ENCODE measurements around the gene CIAO3. TPM values are rescaled to one million over a fixed set of nuclear protein-coding genes. Genes with fewer than 3 reads are reported as not detected.
A peak's percentile ranks its signal among the peaks of the same experiment; 100 is the strongest.

CIAO3 gene
- polyA plus RNA-seq, 4 donors, result 15.8 to 31.2 (median 22.2) TPM

DNA sequence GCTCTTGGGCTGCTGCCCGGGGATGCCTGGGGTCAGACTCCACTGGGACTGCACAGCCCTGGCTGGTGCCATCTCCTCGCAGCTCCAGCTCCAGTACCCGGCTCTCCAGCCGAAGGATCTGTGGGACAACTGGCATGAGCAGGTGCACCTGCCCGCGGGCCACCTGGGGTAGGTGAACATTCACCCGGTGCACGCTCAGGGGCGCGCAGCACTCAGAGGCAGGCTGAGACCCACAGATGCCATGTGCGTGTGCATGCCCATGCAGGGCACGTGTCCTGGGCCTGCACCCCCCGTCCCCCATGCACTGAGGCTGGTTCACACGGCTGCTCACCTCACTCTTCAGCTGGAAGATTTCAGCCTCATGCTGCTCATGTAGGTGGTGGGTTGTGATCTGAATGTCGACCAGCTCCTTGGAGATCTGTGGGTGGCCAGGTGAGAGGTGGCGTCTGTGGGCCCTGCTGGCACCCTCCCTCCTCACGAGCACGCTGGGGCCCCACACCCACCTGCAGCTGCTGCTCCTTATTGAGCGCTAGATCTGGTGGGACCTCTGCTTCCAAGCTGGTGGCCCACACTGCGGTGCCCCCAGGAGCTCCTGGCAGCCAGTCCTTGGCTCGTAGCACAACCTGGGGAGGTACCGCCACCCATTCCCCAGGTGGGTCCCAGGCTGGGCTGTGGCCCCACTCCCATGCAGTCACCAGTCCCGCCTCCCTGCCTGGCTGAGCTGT is 15.2 kb downstream of the CIAO3 start:
- DNase-seq (ENCODE audit: low read depth in 4 of 4, low spot score in 3 of 4), result no peak

- no peak for DNase-seq (ENCODE audit: low read depth in 4 of 4, low spot score in 3 of 4)
These were observed 15.8 kb downstream of the CIAO3 start for GRCh38 chr16:725041-725376.

- DNase-seq (ENCODE audit: low read depth in 4 of 4, low spot score in 3 of 4), result no peak
These were observed 16.4 kb downstream of the CIAO3 start for GRCh38 chr16:724188-725040.

- DNase-seq (ENCODE audit: low read depth in 4 of 4, low spot score in 3 of 4), result no peak
These were observed 17.1 kb downstream of the CIAO3 start for GRCh38 chr16:723695-724094.

- no peak for DNase-seq (ENCODE audit: low read depth in 4 of 4, low spot score in 3 of 4)
These were observed 17.8 kb downstream of the CIAO3 start for GRCh38 chr16:722835-723633.

DNA sequence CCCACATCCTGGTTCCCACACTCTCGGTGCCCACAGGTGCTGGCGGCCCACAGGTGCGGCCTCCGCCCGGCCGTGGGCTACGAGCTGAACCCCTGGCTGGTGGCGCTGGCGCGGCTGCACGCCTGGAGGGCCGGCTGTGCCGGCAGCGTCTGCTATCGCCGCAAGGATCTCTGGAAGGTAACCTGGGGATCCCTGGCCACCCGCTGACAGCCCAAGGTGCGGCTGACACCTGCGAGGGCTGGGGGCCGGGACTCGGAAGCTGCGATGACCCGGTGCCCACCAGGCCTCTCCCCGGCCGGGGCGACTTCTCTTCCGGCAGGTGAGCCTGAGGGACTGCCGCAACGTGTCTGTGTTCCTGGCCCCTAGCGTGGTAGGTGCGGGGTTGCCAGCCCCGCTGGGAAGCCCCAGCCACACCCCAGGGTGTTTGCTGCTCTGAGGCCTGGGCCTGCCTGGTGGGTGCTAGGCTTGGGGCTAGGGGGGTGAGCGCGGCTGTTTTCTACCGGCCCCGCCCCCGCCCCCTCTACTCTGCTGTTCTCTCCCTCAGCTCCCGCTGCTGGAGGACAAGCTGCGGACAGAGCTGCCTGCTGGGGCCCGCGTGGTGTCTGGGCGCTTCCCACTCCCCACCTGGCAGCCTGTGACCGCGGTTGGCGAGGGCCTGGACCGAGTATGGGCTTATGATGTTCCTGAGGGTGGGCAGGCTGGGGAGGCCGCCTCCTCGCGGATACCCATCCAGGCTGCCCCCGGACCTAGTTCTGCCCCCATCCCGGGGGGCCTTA is 18.8 kb downstream of the CIAO3 start:
- no peak for DNase-seq (ENCODE audit: low read depth in 4 of 4, low spot score in 3 of 4)

DNA sequence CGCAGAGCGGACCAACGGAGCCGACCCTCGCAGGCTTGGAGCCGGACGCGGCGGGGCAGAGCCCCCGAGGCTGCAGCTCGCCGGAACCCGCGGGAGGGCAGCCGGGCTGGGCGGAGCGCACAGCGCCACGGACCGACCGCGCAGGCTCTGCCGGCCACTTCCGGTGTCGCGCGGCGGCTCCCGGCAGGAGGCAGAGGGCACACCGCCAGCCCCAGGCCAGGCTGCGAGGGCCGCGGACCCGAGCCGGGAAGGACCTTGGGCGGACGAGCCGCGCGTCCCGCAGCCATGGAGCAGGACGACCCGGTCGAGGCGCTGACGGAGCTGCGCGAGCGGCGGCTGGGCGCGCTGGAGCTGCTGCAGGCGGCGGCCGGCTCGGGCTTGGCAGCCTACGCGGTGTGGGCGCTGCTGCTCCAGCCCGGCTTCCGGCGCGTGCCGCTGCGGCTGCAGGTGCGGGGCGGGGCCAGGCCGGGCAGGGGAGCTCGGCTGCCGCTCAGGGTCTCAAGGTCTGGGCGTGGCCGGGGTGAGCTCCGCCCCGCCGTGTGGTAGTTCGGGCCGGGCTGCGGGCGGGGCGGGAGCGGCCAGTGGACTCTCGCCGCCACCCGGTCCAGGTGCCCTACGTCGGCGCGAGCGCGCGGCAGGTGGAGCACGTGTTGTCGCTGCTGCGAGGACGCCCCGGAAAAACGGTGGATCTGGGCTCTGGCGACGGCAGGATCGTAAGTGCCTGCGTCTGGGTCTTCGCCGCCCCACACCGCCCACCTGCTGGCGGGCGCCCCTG is 19.6 kb downstream of the CIAO3 start, which contains the start of gene ANTKMT:
Gene ANTKMT (plus strand): TSS at position 157 of the 775 bp plus-strand sequence. CDS start 129 bp downstream, at position 286.
- DNase-seq (ENCODE audit: low read depth in 4 of 4, low spot score in 3 of 4), result peak in 1 of 4 donors; percentile 59

DNA sequence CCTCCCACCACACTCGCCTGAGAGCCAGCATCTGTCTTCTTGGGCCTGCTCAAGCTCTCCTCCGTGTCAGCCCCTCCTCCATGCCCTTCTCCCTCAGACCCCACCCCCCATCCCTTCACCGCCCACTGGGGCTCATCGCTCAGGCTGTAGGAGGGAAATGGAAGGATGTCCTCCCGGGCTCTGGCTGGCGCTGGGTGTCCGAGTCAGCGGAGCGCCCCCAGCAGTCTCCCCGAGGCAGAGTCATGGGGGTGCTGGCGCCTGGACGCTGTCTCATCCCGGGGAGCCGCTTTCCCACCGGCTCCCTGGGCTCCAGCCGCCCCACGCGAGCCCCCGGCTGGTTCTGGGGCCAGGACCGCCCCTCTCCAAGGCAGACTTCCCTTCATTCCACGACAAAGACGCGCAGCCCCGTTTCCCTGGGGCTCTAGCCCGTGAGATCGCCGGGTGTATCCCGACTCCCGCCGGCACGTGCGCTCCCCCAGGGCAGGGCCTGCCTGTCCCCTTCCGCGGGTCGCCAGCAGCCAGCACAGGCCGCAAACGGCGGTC is 20.3 kb downstream of the CIAO3 start:
- no peak for DNase-seq (ENCODE audit: low read depth in 4 of 4, low spot score in 3 of 4)

GRCh38 chr16:719815-720446 is 20.9 kb downstream of the CIAO3 start:
- DNase-seq (ENCODE audit: low read depth in 4 of 4, low spot score in 3 of 4), result no peak

DNA sequence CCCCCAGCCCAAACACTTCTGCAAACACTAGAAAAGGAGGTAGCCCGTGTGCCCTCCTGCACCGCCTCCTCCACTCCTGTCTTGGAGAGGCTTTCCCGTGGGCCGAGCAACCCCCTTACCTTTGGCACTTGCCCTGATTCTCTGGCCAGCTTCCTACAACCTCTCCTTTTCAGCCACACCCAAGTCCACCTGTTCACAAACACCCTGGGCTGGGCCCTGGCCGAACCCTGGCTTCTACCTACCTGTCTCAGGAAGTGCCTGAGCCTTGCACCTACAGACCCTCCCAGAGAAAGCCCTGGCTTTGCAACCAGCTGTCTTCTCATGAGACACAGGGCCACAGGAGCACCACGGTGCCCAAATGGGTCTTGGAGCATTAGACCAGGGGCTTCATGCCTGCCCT is 21.9 kb downstream of the CIAO3 start:
- DNase-seq (ENCODE audit: low read depth in 4 of 4, low spot score in 3 of 4), result no peak

GRCh38 chr16:718389-718788 is 22.4 kb downstream of the CIAO3 start:
- DNase-seq (ENCODE audit: low read depth in 4 of 4, low spot score in 3 of 4), result no peak

DNA sequence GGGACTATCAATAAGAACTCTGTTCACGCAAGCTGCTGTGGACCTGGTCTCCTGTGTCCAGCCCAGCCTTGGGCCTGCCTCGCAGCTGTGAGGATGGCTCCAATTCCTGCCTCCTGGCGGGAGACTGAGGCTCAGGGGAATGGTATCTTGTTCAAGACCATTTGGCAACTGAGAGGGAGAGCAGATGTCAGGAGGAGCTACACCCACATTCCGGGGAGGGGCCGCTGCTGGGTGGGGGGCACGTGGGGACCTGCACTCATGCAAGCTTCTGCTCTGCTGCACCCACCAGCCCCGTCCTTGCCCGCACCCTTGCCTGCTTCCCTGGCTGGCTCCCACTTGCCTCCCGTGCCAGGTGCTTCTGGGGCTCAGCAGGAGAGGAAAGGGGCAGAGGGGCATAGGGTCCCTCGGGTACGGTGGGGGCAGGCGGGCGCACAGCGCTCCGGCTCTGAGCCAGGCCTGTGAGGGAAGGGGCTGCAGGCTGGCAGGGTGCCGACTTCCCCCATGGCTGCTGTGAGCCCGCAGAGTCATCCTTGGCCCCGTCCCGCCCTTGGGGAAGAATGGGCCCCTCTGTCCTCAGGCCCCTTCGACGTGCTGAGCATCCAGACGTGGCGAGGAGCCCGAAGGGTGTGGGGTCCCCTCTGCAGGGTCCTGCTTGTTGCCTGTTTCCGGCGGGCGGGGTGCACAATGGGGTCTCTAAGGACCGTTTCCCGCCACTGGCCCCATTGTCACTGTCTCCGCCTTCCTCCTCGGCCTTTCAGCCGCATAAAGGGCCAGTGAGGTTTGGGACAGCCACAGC is 23.1 kb downstream of the CIAO3 start:
- no peak for DNase-seq (ENCODE audit: low read depth in 4 of 4, low spot score in 3 of 4)

GRCh38 chr16:716768-717325 is 23.9 kb downstream of the CIAO3 start:
- DNase-seq (ENCODE audit: low read depth in 4 of 4, low spot score in 3 of 4), result no peak

GRCh38 chr16:716200-716568 is 24.6 kb downstream of the CIAO3 start:
- no peak for DNase-seq (ENCODE audit: low read depth in 4 of 4, low spot score in 3 of 4)

DNA sequence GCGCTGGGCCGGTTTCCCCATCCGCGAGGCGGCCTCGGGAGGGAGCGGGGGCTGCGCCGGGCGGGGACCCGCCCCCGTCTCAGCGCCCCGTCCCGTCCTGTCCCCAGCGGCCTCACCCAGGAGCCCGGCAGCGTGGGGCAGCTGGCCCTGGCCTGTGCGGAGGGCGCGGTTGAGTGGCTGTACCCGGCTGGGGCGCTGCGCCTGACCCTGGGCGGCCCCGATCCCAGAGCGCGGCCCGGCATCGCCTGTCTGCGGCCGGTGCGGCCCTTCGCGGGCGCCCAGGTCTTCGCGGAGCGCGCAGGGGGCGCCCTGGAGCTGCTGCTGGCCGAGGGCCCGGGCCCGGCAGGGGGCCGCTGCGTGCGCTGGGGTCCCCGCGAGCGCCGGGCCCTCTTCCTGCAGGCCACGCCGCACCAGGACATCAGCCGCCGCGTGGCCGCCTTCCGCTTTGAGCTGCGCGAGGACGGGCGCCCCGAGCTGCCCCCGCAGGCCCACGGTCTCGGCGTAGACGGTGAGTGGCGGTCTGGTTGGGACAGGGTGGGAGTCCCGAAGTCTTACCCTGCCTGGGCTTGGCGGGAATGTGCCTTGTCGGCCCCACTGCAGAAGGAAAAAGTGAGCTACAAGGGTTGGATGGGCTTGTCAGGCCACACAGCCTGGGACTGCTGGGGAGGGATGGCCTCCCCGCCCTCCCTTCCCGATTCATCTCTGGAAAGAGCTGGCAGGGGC is 25.2 kb downstream of the CIAO3 start:
- no peak for DNase-seq (ENCODE audit: low read depth in 4 of 4, low spot score in 3 of 4)

GRCh38 chr16:714558-715476 is 26.0 kb downstream of the CIAO3 start, which contains the start of gene METRN:
TSS of gene METRN (plus strand) at chr16:715118. CDS start at chr16:715290, 172 bp downstream.
- peak in 2 of 4 donors; percentile 67 to 75 for DNase-seq (ENCODE audit: low read depth in 4 of 4, low spot score in 3 of 4)
